ENCODE measurements around the gene OR2M3.

OR2M3 gene

GRCh38 chr1:248231117-248231516 lies 34.1 kb downstream of the OR2M3 start, which contains the start of gene OR2M4:
OR2M4 (plus strand) TSS chr1:248231417; CDS start chr1:248238929, 7,512 bp downstream.
- no peak within 1 kb of the TSS for H3K4me3 ChIP-seq (ENCODE audit: low read depth, low read length)
- no peaks in the 10 kb centered on the region for H3K4me1 ChIP-seq (ENCODE audit: control insufficient read depth, insufficient read depth, low read length)
- ChIA-PET CTCF (no interaction called here), POLR2A (no interaction called here)
- H3K36me3 ChIP-seq (ENCODE audit: control insufficient read depth in 2 of 2, insufficient read depth in 1 of 2, low read length in 2 of 2): no peaks in the 10 kb centered on the region
- H3K27ac ChIP-seq (ENCODE audit: extremely low read depth, low read depth, low read length): no peak within 1 kb of the TSS
- H3K9me3 ChIP-seq (ENCODE audit: control insufficient read depth, insufficient read depth, low read depth, low read length): no peaks in the 10 kb centered on the region
- TF ChIP-seq ZBTB8A (tag by site-specific recombination; IDR thresholded peaks at IDR 0.05): no peak
- TF ChIP-seq, protein P1, sequence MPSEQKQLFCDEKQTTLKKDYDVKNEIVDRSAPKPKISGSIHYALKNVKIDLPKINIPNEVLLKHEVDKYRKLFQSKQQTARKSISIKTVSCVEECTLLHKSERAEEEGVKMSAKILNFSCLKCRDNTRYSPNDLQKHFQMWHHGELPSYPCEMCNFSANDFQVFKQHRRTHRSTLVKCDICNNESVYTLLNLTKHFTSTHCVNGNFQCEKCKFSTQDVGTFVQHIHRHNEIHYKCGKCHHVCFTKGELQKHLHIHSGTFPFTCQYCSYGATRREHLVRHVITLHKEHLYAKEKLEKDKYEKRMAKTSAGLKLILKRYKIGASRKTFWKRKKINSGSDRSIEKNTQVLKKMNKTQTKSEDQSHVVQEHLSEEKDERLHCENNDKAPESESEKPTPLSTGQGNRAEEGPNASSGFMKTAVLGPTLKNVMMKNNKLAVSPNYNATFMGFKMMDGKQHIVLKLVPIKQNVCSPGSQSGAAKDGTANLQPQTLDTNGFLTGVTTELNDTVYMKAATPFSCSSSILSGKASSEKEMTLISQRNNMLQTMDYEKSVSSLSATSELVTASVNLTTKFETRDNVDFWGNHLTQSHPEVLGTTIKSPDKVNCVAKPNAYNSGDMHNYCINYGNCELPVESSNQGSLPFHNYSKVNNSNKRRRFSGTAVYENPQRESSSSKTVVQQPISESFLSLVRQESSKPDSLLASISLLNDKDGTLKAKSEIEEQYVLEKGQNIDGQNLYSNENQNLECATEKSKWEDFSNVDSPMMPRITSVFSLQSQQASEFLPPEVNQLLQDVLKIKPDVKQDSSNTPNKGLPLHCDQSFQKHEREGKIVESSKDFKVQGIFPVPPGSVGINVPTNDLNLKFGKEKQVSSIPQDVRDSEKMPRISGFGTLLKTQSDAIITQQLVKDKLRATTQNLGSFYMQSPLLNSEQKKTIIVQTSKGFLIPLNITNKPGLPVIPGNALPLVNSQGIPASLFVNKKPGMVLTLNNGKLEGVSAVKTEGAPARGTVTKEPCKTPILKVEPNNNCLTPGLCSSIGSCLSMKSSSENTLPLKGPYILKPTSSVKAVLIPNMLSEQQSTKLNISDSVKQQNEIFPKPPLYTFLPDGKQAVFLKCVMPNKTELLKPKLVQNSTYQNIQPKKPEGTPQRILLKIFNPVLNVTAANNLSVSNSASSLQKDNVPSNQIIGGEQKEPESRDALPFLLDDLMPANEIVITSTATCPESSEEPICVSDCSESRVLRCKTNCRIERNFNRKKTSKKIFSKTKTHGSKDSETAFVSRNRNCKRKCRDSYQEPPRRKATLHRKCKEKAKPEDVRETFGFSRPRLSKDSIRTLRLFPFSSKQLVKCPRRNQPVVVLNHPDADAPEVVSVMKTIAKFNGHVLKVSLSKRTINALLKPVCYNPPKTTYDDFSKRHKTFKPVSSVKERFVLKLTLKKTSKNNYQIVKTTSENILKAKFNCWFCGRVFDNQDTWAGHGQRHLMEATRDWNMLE (tag by site-specific recombination; conservative IDR thresholded peaks at IDR 0.05; ENCODE audit: low read depth): no peak

DNA sequence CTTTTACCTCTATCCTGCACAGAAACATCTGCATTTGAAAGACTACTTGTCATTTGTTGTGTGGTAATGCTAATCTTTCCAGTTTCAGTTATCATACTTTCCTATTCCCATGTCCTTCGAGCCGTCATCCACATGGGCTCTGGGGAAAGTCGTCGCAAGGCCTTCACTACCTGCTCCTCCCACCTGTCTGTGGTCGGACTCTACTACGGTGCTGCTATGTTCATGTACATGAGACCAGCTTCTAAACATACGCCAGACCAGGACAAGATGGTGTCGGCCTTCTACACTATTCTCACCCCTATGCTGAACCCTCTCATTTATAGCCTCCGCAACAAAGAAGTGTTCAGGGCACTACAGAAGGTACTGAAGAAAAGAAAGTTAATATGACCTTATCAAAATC lies 42.4 kb downstream of the OR2M3 start:
- Histone ChIP-seq H3K4me1 (ENCODE audit: control insufficient read depth, insufficient read depth, low read length) (no peaks in the 10 kb centered on the region), H3K4me3 (ENCODE audit: low read depth, low read length) (no peak overlapping the region), H3K27ac (ENCODE audit: extremely low read depth, low read depth, low read length) (no peak overlapping the region), H3K36me3 (ENCODE audit: control insufficient read depth in 2 of 2, insufficient read depth in 1 of 2, low read length in 2 of 2) (no peaks in the 10 kb centered on the region), H3K9me3 (ENCODE audit: control insufficient read depth, insufficient read depth, low read depth, low read length) (no peaks in the 10 kb centered on the region)
- TF ChIP-seq ZNF274 (IDR thresholded peaks at IDR 0.05; ENCODE audit: low read length): no peak
- TF ChIP-seq ZNF274 (tag by site-specific recombination; IDR thresholded peaks at IDR 0.05; ENCODE audit: borderline replicate concordance): no peak
- no peak for TF ChIP-seq YY1 (tag by site-specific recombination; IDR thresholded peaks at IDR 0.05)
- TF ChIP-seq ZNF449 (tag by site-specific recombination; IDR thresholded peaks at IDR 0.05): no peak
- TF ChIP-seq BCL11A (tag by site-specific recombination; IDR thresholded peaks at IDR 0.05; ENCODE audit: low read depth): no peak
- TF ChIP-seq IKZF3 (tag by site-specific recombination; IDR thresholded peaks at IDR 0.05): no peak
- no peak for TF ChIP-seq ZNF548 (tag by site-specific recombination; IDR thresholded peaks at IDR 0.05)
- TF ChIP-seq ZNF248 (tag by site-specific recombination; IDR thresholded peaks at IDR 0.05): no peak
- no peak for TF ChIP-seq ZNF138 (tag by site-specific recombination; IDR thresholded peaks at IDR 0.05; ENCODE audit: borderline replicate concordance)
- no peak for TF ChIP-seq ZNF140 (tag by site-specific recombination; IDR thresholded peaks at IDR 0.05)
- TF ChIP-seq, protein P2, sequence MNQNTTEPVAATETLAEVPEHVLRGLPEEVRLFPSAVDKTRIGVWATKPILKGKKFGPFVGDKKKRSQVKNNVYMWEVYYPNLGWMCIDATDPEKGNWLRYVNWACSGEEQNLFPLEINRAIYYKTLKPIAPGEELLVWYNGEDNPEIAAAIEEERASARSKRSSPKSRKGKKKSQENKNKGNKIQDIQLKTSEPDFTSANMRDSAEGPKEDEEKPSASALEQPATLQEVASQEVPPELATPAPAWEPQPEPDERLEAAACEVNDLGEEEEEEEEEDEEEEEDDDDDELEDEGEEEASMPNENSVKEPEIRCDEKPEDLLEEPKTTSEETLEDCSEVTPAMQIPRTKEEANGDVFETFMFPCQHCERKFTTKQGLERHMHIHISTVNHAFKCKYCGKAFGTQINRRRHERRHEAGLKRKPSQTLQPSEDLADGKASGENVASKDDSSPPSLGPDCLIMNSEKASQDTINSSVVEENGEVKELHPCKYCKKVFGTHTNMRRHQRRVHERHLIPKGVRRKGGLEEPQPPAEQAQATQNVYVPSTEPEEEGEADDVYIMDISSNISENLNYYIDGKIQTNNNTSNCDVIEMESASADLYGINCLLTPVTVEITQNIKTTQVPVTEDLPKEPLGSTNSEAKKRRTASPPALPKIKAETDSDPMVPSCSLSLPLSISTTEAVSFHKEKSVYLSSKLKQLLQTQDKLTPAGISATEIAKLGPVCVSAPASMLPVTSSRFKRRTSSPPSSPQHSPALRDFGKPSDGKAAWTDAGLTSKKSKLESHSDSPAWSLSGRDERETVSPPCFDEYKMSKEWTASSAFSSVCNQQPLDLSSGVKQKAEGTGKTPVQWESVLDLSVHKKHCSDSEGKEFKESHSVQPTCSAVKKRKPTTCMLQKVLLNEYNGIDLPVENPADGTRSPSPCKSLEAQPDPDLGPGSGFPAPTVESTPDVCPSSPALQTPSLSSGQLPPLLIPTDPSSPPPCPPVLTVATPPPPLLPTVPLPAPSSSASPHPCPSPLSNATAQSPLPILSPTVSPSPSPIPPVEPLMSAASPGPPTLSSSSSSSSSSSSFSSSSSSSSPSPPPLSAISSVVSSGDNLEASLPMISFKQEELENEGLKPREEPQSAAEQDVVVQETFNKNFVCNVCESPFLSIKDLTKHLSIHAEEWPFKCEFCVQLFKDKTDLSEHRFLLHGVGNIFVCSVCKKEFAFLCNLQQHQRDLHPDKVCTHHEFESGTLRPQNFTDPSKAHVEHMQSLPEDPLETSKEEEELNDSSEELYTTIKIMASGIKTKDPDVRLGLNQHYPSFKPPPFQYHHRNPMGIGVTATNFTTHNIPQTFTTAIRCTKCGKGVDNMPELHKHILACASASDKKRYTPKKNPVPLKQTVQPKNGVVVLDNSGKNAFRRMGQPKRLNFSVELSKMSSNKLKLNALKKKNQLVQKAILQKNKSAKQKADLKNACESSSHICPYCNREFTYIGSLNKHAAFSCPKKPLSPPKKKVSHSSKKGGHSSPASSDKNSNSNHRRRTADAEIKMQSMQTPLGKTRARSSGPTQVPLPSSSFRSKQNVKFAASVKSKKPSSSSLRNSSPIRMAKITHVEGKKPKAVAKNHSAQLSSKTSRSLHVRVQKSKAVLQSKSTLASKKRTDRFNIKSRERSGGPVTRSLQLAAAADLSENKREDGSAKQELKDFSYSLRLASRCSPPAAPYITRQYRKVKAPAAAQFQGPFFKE (tag by site-specific recombination; IDR thresholded peaks at IDR 0.05; ENCODE audit: borderline replicate concordance): no peak
- TF ChIP-seq REPIN1 (tag by site-specific recombination; IDR thresholded peaks at IDR 0.05; ENCODE audit: low read depth): no peak
- TF ChIP-seq KLF8 (tag by site-specific recombination; IDR thresholded peaks at IDR 0.05): no peak
- TF ChIP-seq ZNF292 (tag by site-specific recombination; IDR thresholded peaks at IDR 0.05; ENCODE audit: borderline replicate concordance, low read depth): no peak
- no peak for TF ChIP-seq ZNF416 (tag by site-specific recombination; IDR thresholded peaks at IDR 0.05)
- TF ChIP-seq ZNF530 (tag by site-specific recombination; IDR thresholded peaks at IDR 0.05; ENCODE audit: low read depth): no peak
- ChIA-PET CTCF (no interaction called here), POLR2A (no interaction called here)
